GM21447 (cell line): ENCODE results near the gene ALPK1.
A peak's percentile ranks its signal among the peaks of the same experiment; 100 is the strongest.
"Not testable (repeated sequence)": the region's sequence is repeated elsewhere in the genome, so short reads cannot be mapped to it uniquely, and the experiment has no call there.

ENCODE experiments used
- ATAC-seq: cut with Tn5 transposase; IDR thresholded peaks from one replicate; pipeline ENCODE4 v1.9.1; 2021; ENCODE audit not compliant: unreplicated experiment

ALPK1 gene

DNA sequence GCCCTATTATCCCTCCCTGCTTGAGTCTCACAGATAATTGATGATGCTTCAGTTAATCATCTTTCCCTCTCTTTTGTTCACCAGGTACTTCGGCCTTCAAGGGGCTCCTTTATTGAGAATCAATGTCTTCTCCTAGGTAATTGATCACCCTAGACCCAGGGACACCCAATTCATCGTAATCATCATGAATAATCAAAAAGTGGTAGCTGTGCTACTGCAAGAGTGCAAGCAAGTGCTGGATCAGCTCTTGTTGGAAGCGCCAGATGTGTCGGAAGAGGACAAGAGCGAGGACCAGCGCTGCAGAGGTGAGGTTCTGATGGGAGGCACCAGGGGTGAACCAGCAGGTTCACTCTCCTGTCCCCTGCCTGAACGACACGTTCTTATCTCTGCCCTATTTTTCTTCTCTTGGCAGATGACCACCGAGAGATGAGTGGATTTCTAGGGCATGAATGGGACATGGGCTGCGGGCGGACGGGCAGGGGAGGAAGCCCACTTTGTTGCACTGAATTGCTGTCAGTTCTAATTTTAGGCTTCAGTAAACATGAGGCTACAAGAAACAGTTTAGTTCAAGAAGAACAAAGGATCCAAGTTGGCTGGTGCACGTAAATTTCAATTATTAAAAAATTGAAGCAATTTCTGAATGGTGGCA lies 80.5 kb downstream of the ALPK1 start:
- no peak for ATAC-seq

- no peak for ATAC-seq
These were observed 81.1 kb downstream of the ALPK1 start for GRCh38 chr4:112378243-112378620.

DNA sequence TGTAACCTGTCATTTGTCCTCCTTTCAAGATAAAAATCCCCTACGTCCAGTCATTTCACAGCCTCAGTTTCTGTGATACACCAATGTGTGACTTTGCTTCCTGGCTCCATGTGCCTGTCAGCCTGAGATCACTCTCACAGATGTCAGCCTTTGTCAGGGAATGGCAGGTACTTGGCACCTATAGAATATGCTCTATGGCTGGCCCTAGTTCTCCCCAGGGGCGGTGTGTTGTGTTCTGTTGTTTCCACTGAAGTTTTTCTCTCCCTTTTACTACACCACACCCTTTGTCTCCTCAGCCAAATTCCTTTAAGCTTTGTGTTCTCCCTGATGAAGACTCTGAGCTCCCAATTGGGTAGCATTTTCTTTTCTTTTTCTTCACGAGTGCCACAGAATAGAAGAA lies 81.7 kb downstream of the ALPK1 start:
- ATAC-seq = peak; percentile 44

DNA sequence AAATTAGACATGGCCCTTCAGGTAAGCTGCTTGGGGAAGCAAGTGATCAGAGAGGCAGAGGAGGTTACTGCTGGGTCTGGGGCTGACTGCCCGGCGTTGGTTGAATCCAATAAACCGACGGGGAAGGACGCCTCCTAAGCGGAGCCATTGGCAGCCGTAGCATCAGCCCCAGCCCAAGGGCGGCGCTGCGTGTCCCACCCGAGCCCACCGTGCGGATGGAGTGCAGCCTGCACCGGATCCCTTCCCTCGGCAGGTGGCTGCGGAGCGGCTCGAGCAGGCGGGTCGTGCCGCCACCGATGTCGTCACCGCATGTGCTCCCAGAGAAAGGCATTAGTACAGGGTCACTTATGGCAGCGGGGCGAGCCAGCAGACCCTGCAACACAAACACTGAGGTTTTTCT lies 82.1 kb downstream of the ALPK1 start:
- ATAC-seq = no peak

GRCh38 chr4:112381996-112382692 lies 85.0 kb downstream of the ALPK1 start:
- ATAC-seq = no peak

DNA sequence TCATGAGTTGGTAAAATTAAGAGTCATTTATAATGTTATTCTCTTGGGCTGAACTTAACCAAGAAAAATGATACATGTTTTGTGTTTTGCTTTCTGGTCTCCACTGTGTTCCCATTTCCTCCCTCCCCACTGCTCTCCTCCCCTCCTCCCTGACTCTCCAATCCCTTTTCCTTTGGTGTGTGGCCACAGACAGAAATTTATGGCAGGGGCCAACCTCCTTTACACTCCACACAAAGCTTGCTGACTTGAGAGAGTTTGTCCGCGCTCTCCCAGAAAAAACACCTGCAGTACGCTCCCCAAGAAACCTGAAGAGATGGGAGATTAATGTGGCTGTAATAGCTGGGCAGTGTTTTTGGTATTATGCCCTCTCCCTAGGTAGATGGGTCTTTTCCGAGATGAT lies 88.9 kb downstream of the ALPK1 start:
- no peak for ATAC-seq

DNA sequence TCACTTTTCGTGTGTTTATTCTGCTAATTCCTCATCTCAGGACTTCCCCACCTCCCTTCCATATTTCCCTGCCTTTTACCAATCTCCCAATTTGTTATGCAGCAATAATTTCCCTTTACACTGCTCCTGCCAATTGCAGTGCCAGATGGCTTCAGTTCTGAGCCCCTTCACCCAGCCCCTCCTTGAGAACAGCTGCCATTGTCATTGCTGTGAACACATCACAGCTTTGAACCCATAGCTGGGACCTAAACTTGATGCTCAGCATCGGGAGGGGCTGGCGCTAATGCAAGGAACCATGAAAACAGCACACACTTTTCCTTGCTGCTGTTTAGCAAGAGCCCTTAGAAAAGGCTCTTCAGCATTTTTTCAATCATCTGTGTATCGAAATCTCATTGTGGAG lies 104.9 kb downstream of the ALPK1 start:
- no peak for ATAC-seq

DNA sequence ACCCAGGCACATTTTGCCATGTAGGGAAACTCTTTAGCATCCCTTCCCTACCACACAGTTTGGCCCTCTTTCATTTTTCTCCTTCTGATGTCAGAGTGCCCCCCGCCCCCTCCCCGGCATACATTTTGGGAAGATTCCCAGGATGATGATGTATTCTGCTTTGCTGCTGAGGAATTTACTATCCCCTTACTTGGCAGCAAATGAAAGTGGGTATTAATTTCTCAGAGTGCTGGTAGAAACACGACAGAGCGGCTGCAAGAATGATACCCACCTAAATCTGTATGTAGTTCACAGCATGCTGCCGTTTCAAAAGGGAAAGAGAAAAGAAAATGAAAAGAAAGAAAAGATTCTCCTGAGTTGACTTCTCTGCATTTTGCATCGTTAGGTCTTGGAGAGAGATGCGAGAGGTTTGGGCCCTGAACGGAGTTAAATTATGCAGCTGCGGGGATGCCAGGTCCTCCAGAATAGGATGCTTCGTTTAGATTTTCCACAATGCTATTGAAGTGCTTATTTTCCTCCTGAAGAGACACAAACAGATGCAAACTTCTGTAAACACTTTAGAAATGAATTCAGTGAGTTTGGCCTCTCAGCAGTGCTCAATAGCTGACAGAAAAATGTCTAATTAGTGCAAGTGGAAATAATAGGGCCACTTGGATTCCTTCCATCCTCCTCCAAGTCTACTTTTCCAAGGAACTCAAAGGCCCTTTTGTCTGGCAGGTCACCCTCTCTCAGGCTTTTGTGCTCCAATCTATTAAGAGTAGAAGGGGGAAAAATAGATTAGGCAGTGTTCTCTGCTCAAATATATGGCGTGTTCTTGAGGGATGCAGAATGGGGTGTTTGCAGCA lies 106.2 kb downstream of the ALPK1 start:
- ATAC-seq = no peak

DNA sequence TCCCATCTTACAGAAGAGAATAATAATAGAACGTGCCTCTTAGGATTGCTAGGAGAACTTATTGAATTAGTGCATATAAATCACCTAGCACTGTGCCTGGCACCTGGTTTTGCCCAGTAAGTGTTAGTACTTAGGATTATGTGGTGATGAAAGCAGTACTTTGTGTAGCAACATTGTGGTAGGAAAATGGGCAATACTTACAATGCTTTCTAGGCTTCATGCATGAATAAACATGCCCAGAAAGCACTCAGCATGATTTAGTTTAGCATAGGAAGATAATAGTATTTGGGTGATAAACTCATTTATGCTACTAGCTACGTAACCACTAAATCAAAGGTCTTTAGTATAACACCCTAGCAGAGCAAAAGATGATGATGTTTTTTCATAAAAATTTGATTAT lies 113.2 kb downstream of the ALPK1 start:
- ATAC-seq = no peak

DNA sequence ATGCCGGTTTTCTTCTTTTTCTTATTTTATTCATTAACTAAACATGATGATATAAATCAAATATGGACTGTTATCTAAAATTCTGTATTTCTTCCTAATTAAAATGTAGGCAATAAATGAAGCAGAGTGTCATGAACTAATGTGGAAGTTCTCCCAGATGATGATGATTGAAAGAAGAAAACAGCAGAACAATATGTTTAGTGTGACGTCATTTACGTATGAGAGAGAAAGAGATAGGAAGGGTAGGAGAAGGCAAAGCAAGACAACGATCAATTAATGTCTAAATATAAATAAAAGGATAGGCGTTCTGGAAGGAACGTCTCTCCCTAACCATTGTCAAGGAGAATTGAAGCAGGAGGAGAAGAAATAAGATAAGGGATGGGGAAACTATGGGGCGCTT lies 113.6 kb downstream of the ALPK1 start:
- ATAC-seq = no peak

DNA sequence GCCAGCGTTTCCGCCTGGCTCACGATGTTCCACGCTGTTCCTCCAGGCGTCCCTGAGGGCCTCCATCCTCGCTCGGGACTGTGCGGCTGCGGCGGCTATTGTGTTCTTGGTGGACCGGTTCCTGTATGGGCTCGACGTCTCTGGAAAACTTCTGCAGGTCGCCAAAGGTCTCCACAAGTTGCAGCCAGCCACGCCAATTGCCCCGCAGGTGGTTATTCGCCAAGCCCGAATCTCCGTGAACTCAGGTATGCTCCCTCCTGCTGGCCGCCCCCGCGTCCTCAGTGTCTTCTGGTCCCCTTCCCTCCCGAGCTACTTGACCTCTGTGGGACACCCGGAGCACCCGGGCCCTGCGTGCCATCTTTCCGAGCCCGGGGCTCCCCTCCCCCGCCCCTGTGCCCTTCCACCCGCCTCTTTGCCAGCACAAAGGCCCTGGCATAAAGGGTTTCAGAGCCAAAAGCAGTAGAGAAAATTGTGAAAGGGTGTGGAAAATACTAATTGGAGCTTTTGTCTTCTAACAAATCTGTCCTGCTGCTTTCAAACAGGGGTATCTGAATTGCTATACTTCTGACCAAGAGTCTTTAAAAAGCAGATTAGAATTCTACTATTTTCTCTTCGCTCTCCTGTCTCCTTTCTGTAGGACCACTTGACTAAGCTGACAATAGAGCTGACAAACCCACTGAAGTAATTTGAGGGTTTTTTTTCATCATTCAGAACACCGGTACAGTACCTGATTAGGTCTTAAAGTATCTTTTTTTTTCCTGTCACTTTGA lies 114.8 kb downstream of the ALPK1 start:
- ATAC-seq = no peak

- ATAC-seq = no peak
These were observed 119.3 kb downstream of the ALPK1 start for GRCh38 chr4:112416464-112416863.

DNA sequence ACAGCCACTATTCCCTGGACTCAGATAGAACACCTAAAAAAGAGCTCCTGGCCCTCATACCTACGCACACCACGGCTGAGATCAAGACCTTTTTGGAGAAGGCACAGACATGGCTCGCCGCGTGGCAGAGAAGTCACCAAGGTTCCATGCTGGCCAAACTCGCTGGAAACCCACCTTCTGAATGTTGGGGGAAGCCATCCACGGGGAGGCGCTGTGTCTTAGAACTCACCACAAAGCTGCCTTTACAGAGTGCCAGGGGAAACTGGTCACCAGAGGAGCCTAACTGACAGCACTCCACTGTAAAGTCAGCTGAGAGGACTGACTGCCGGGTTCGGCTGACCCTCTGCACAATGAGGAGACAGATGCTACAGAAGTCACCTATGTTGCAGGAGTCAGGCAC lies 120.9 kb downstream of the ALPK1 start:
- ATAC-seq = no peak

- ATAC-seq = no peak
These were observed 124.7 kb downstream of the ALPK1 start for GRCh38 chr4:112421911-112422310.

DNA sequence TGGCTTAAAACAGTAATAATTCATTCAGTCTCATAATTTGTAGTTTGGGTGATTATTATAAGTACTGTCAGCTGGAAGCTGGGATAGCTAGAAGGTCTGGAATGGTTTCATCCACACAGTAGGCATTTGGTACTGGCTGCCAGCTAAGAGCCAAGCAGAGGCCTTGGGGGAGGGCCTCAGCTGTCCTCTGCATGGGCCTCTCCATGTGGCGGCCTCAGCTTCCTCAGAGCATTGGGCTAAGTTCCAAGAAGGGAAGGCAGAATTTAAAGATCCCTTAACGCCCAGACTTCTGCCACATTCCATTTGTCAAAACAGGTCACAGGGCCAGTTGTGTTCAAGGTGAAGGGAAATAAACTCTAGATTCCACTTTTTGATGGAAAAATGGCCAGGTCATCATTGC lies 125.5 kb downstream of the ALPK1 start:
- ATAC-seq = no peak

- ATAC-seq = no peak
These were observed 126.4 kb downstream of the ALPK1 start for GRCh38 chr4:112423591-112423990.

GRCh38 chr4:112425823-112426222 lies 128.7 kb downstream of the ALPK1 start:
- no peak for ATAC-seq

- ATAC-seq = no peak
These were observed 129.2 kb downstream of the ALPK1 start for GRCh38 chr4:112426416-112426815.

DNA sequence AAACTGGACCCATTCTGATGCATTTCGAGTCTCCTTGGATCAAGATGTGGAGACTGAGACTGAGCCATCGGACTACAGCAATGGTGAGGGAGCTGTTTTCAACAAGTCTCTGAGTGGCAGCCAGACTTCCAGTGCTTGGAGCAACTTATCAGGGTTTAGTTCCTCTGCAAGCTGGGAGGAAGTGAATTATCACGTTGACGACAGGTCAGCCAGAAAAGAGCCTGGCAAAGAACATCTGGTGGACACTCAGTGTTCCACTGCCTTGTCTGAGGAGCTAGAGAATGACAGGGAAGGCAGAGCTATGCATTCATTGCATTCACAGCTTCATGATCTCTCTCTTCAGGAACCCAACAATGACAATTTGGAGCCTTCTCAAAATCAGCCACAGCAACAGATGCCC lies 134.0 kb downstream of the ALPK1 start:
- no peak for ATAC-seq

DNA sequence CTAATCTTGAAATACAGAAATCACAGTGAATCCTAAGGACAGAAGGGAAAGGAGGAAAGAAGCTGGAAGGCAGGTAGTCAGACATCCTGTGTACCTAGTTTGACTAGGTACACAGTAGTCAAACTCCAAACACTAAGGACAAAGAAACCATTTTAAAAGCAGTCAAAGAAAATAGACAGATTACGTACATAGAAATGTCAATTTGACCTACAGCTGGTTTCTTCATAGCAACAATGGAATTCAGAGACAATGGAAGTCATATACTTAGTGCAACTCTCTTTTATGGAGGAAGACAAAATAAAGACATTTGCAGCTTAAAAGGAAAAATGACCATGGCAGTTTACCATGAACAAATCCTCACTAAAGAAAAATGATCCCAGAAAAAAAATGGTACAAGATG lies 139.8 kb downstream of the ALPK1 start:
- no peak for ATAC-seq

DNA sequence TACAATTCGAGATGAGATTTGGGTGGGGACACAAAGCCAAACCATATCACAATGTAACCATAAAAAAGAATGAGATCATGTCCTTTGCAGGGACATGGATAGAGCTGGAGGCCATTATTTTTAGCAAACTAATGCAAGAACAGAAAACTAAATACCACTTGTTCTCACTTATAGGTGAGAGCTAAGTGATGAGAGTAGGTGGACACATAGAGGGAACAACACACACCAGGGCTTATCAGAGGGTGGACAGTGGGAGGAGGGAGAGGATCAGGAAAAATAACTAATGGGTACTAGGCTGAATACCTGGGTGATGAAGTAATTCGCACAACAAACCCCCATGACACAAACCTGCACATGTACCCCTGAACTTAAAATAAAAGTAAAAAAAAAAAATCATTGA lies 145.1 kb downstream of the ALPK1 start:
- ATAC-seq = not testable (repeated sequence)
